COLO668 (cell line): Measurements from ENCODE around the gene MB.
A peak's percentile ranks its signal among the peaks of the same experiment; 100 is the strongest.
"Not testable (repeated sequence)": the region's sequence is repeated elsewhere in the genome, so short reads cannot be mapped to it uniquely, and the experiment has no call there.

Experiments used
- DNase-seq: peaks from one replicate; lab custom pipeline; 2025; ENCODE audit not compliant: unreplicated experiment; lab: John Stamatoyannopoulos, UW

The MB gene

GRCh38 chr22:35617137-35617755, at the start of gene MB:
MB (minus strand) TSS chr22:35617329; CDS start chr22:35617257, 72 bp downstream.
- DNase-seq, result no peak

GRCh38 chr22:35666699-35667098, 49.6 kb upstream of the MB start:
- DNase-seq, result not testable (repeated sequence)

- no peak for DNase-seq
These were observed 47.9 kb upstream of the MB start for GRCh38 chr22:35664955-35665587.

GRCh38 chr22:35663371-35663770, 46.2 kb upstream of the MB start:
- DNase-seq, result no peak

- DNase-seq, result no peak
These were observed 45.8 kb upstream of the MB start for GRCh38 chr22:35662914-35663313.

- no peak for DNase-seq
These were observed 44.3 kb upstream of the MB start for GRCh38 chr22:35661464-35661863.

GRCh38 chr22:35660291-35661127, 43.4 kb upstream of the MB start:
- DNase-seq, result no peak

- DNase-seq, result no peak
These were observed 40.6 kb upstream of the MB start for GRCh38 chr22:35657571-35658312.

- DNase-seq, result no peak
These were observed 39.2 kb upstream of the MB start for GRCh38 chr22:35656284-35656752.

- no peak for DNase-seq
These were observed 36.7 kb upstream of the MB start for GRCh38 chr22:35653824-35654223.

- DNase-seq, result no peak
These were observed 34.0 kb upstream of the MB start for GRCh38 chr22:35651085-35651484.

- DNase-seq, result no peak
These were observed 32.6 kb upstream of the MB start for GRCh38 chr22:35649636-35650250.

GRCh38 chr22:35649026-35649553, 32.0 kb upstream of the MB start:
- no peak for DNase-seq

GRCh38 chr22:35648066-35649025, 31.2 kb upstream of the MB start, which contains the start of gene APOL6:
APOL6 (plus strand) TSS chr22:35648446; CDS start chr22:35656426, 7,980 bp downstream.
- DNase-seq, result peak; percentile 37

GRCh38 chr22:35645646-35646045, 28.5 kb upstream of the MB start:
- no peak for DNase-seq

- no peak for DNase-seq
These were observed 26.9 kb upstream of the MB start for GRCh38 chr22:35643991-35644390.

- DNase-seq, result no peak
These were observed 25.2 kb upstream of the MB start for GRCh38 chr22:35642305-35642741.

GRCh38 chr22:35641494-35642120, 24.5 kb upstream of the MB start:
- DNase-seq, result no peak

- DNase-seq, result no peak
These were observed 21.3 kb upstream of the MB start for GRCh38 chr22:35638410-35638809.
